IgD-negative memory B cell (primary cell): Measurements from ENCODE around the gene ANXA8. TPM values are rescaled to one million over a fixed set of nuclear protein-coding genes. Genes with fewer than 3 reads are reported as not detected.

Source experiments
- polyA plus RNA-seq: library from polyadenylated mRNA; unstranded; fragments of 300-500 nt; fragmentation: Illumina TruSeq; gene quantifications from one replicate; pipeline ENCODE4 v1.2.3, GENCODE V29; 2021

ANXA8 gene
- polyA plus RNA-seq, 1 donor from 2014 or later: not detected

Other genes with a start within 250 kb of the ANXA8 start
- gene GDF10, start 183.9 kb downstream of the ANXA8 start, polyA plus RNA-seq: not detected
- gene GDF2, start 161.7 kb downstream of the ANXA8 start, polyA plus RNA-seq: not detected
- gene RBP3, start 135.8 kb downstream of the ANXA8 start, polyA plus RNA-seq: not detected
- gene ZNF488, start 99.8 kb downstream of the ANXA8 start, polyA plus RNA-seq: not detected
- gene FAM25G, start 7.6 kb upstream of the ANXA8 start, polyA plus RNA-seq: not detected
- 0.90 TPM for gene AGAP9, start 39.5 kb upstream of the ANXA8 start, polyA plus RNA-seq